DMS114 treated with DMSO at 0.1 percent for 48 hours (cell line): ENCODE measurements around the gene PIP5KL1.

ENCODE experiments used
- DNase-seq: peaks from one replicate; lab custom pipeline; 2025; ENCODE audit not compliant: unreplicated experiment; lab: John Stamatoyannopoulos, UW

Gene PIP5KL1

GRCh38 chr9:127950513-127951289 lies 20.1 kb upstream of the PIP5KL1 start:
- no peak for DNase-seq

- DNase-seq, result no peak
Observed at GRCh38 chr9:127949827-127950512, 19.4 kb upstream of the PIP5KL1 start.

GRCh38 chr9:127947841-127948710 lies 17.5 kb upstream of the PIP5KL1 start:
- DNase-seq, result no peak

GRCh38 chr9:127946728-127947127 lies 16.2 kb upstream of the PIP5KL1 start:
- no peak for DNase-seq

GRCh38 chr9:127945942-127946341 lies 15.4 kb upstream of the PIP5KL1 start:
- no peak for DNase-seq

GRCh38 chr9:127945338-127945737 lies 14.8 kb upstream of the PIP5KL1 start:
- DNase-seq, result no peak

- no peak for DNase-seq
Observed at GRCh38 chr9:127944586-127945218, 14.1 kb upstream of the PIP5KL1 start.

GRCh38 chr9:127943731-127944144 lies 13.2 kb upstream of the PIP5KL1 start:
- DNase-seq, result peak; percentile 29

GRCh38 chr9:127943011-127943662 lies 12.6 kb upstream of the PIP5KL1 start:
- DNase-seq, result no peak

GRCh38 chr9:127942216-127943010 lies 11.8 kb upstream of the PIP5KL1 start:
- DNase-seq, result peak; percentile 29

- no peak for DNase-seq
Observed at GRCh38 chr9:127941961-127942215, 11.3 kb upstream of the PIP5KL1 start.

- no peak for DNase-seq
Observed at GRCh38 chr9:127941062-127941960, 10.7 kb upstream of the PIP5KL1 start.

GRCh38 chr9:127940593-127940992 lies 10.0 kb upstream of the PIP5KL1 start:
- DNase-seq, result no peak

GRCh38 chr9:127938298-127938690 lies 7.7 kb upstream of the PIP5KL1 start:
- DNase-seq, result no peak

- DNase-seq, result peak; percentile 67
Observed at GRCh38 chr9:127937388-127938297, 7.1 kb upstream of the PIP5KL1 start, which contains the start of gene DPM2. TSS of gene DPM2 (minus strand) at chr9:127937854. CDS start at chr9:127937820, 34 bp downstream.

- DNase-seq, result no peak
Observed at GRCh38 chr9:127937056-127937387, 6.4 kb upstream of the PIP5KL1 start.

GRCh38 chr9:127936347-127936852 lies 5.8 kb upstream of the PIP5KL1 start:
- no peak for DNase-seq

GRCh38 chr9:127935765-127936221 lies 5.2 kb upstream of the PIP5KL1 start:
- no peak for DNase-seq
